Measurements from ENCODE around the gene ZIC1. TPM values are rescaled to one million over a fixed set of nuclear protein-coding genes. Genes with fewer than 3 reads are reported as not detected.

Gene ZIC1
- total and polyA plus RNA-seq, 9 of the 15 experiments (the other 6 are each of a cell fraction or from before 2014, with no cell fraction given): 0.21 to 0.42 TPM; not detected in 7

DNA sequence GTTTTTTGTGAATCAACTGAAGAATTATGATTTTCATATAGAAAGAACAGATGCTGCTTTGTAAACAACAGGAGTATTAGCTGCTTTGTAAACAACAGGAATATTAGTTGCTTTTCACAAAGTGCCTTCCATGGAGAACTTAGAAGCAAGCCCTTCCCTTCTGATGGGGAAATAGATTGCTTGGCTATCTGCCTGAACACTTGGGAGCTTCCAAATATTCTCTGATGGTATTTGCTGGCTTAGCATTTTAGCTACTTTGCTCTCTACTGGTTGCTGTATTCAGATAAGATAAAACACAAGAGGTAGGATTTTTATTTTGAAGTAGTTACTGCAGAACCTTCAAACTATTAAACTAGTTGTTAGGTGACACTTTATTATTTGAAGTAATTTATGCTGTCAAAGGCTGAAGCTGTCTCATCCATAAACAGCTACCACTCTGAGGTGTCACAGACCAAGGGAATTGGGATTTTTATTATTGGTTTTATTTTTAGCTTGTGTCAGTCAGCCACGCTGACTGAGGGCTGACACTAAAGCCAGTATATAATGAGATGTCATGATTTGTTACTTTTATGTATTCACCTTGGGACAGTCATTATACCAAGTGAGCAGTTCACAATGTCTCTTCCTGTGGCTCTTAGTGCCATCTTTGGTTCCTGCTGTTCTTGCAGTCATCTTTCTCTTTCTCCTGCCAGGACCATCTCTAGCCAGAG lies 50.0 kb downstream of the ZIC1 start (continued):
- no peak for TF ChIP-seq PTTG1 (tag; IDR thresholded peaks at IDR 0.05; ENCODE audit: low read depth)
- TF ChIP-seq TAF9B (IDR thresholded peaks at IDR 0.05; ENCODE audit: partially characterized antibody): no peak
- TF ChIP-seq SMARCE1 (IDR thresholded peaks at IDR 0.05): no peak
- no peak for TF ChIP-seq ZBTB7A (IDR thresholded peaks at IDR 0.05; ENCODE audit: borderline replicate concordance, control insufficient read depth, low read depth, low read length)

DNA sequence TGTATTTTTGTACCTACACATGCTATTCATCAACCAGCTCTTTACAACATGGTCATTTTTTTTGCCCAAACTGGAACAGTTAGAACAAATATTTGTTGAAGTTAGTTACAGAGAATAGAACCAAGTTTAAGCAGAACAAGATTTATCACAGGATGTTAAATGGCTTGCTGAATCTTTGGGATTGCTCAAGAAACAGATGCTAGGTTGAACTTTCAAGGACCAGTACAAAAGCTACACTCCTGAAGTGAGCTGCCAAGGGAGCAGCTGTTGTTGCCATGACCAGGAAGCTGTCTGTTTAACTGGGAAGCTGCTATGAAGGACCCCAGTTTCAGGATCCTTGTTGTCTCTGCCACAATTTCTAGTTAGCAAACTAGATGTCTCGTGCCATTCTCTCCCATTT lies 53.7 kb downstream of the ZIC1 start:
- no peaks in the 10 kb centered on the region for H3K36me3 ChIP-seq (ENCODE audit: control insufficient read depth, insufficient read depth, low read length)
- ATAC-seq: no peak
- no peak overlapping the region for H3K4me2 ChIP-seq (ENCODE audit: insufficient read depth, low read length)
- DNase-seq (ENCODE audit: extremely low read depth in 1 of 4, low spot score in 3 of 4): no peak
- ChIA-PET POLR2A (no interaction called here), CTCF (ENCODE audit: low intra/inter-chr PET ratio) (no interaction called here)
- no peak overlapping the region for H3K27ac ChIP-seq (ENCODE audit: extremely low read depth, low read depth, low read length)
- H3K9me3 ChIP-seq (replicated peaks; ENCODE audit: control insufficient read depth, insufficient read depth, low read depth, low read length): peaks cover 2% of the 10 kb centered on the region; the same call in 1 of the 2 replicates
- TF ChIP-seq POLR2B (IDR thresholded peaks at IDR 0.05; ENCODE audit: low read depth, partially characterized antibody): no peak
- TF ChIP-seq NRF1 (conservative IDR thresholded peaks at IDR 0.05 in 1 of 2, IDR thresholded peaks at IDR 0.05 in 1 of 2): no peak
- no peak for TF ChIP-seq PHF20 (IDR thresholded peaks at IDR 0.05; ENCODE audit: partially characterized antibody)
- TF ChIP-seq SNRNP70 (optimal IDR thresholded peaks at IDR 0.05; ENCODE audit: low read depth, low read length): no peak
- TF ChIP-seq, protein P1, sequence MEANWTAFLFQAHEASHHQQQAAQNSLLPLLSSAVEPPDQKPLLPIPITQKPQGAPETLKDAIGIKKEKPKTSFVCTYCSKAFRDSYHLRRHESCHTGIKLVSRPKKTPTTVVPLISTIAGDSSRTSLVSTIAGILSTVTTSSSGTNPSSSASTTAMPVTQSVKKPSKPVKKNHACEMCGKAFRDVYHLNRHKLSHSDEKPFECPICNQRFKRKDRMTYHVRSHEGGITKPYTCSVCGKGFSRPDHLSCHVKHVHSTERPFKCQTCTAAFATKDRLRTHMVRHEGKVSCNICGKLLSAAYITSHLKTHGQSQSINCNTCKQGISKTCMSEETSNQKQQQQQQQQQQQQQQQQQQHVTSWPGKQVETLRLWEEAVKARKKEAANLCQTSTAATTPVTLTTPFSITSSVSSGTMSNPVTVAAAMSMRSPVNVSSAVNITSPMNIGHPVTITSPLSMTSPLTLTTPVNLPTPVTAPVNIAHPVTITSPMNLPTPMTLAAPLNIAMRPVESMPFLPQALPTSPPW (CRISPR knock-in tag; IDR thresholded peaks at IDR 0.05): no peak
- no peak for TF ChIP-seq ZNF444 (CRISPR knock-in tag; IDR thresholded peaks at IDR 0.05)
- TF ChIP-seq HNRNPL (IDR thresholded peaks at IDR 0.05; ENCODE audit: low read depth, low read length): no peak
- TF ChIP-seq CHD1 (IDR thresholded peaks at IDR 0.05; ENCODE audit: low read length): no peak
- no peak for TF ChIP-seq ZNF507 (tag; conservative IDR thresholded peaks at IDR 0.05)
- no peak for TF ChIP-seq GABPB2 (CRISPR knock-in tag; conservative IDR thresholded peaks at IDR 0.05)
- no peak for TF ChIP-seq MEIS2 (IDR thresholded peaks at IDR 0.05; ENCODE audit: partially characterized antibody)
- TF ChIP-seq NFIC (IDR thresholded peaks at IDR 0.05): no peak
- TF ChIP-seq TGIF2 (CRISPR knock-in tag; IDR thresholded peaks at IDR 0.05): no peak
- no peak for TF ChIP-seq CBFB (CRISPR knock-in tag; IDR thresholded peaks at IDR 0.05)
- no peak for TF ChIP-seq ARID1B (IDR thresholded peaks at IDR 0.05)
- no peak for TF ChIP-seq BRD9 (IDR thresholded peaks at IDR 0.05; ENCODE audit: low read depth, partially characterized antibody)
- TF ChIP-seq FOXK1 (CRISPR knock-in tag; IDR thresholded peaks at IDR 0.05; ENCODE audit: borderline replicate concordance): no peak
- TF ChIP-seq ZFP1 (CRISPR knock-in tag; IDR thresholded peaks at IDR 0.05): no peak
- intact Hi-C loops (cut with micrococcal nuclease): no loop called here
- FAIRE-seq: no peak
- no peaks in the 10 kb centered on the region for H4K20me1 ChIP-seq (replicated peaks; ENCODE audit: control insufficient read depth, insufficient read depth, low read length)
- 0% methylated on average over 1 of the region's 1 CpG for WGBS (ENCODE audit: insufficient coverage, low coverage, missing lambda C conversion rate)
- no peaks in the 10 kb centered on the region for H3K4me1 ChIP-seq (replicated peaks in 1 of 2; ENCODE audit: control insufficient read depth in 2 of 2, insufficient read depth in 2 of 2, low read length in 2 of 2)
- no peaks in the 10 kb centered on the region for H3K27me3 ChIP-seq (ENCODE audit: control insufficient read depth in 2 of 2, insufficient read depth in 2 of 2, low read length in 2 of 2)
- H2AFZ ChIP-seq (ENCODE audit: low read depth, low read length): no peak overlapping the region
- in situ Hi-C loops (cut with MboI): no loop called here
- no peak overlapping the region for H3K4me3 ChIP-seq
- no peaks in the 10 kb centered on the region for H3K9me1 ChIP-seq (ENCODE audit: control insufficient read depth, insufficient read depth, low read length)
- no peak overlapping the region for H3K9ac ChIP-seq (ENCODE audit: insufficient read depth in 1 of 2, low read depth in 2 of 2, low read length in 2 of 2)
- BruUV-seq (replicated peaks): no TSS peak
- no peaks in the 10 kb centered on the region for H3K79me2 ChIP-seq (ENCODE audit: control insufficient read depth, insufficient read depth, low read length)
